ENCODE data around the gene ZC3H14.

ZC3H14 gene

DNA sequence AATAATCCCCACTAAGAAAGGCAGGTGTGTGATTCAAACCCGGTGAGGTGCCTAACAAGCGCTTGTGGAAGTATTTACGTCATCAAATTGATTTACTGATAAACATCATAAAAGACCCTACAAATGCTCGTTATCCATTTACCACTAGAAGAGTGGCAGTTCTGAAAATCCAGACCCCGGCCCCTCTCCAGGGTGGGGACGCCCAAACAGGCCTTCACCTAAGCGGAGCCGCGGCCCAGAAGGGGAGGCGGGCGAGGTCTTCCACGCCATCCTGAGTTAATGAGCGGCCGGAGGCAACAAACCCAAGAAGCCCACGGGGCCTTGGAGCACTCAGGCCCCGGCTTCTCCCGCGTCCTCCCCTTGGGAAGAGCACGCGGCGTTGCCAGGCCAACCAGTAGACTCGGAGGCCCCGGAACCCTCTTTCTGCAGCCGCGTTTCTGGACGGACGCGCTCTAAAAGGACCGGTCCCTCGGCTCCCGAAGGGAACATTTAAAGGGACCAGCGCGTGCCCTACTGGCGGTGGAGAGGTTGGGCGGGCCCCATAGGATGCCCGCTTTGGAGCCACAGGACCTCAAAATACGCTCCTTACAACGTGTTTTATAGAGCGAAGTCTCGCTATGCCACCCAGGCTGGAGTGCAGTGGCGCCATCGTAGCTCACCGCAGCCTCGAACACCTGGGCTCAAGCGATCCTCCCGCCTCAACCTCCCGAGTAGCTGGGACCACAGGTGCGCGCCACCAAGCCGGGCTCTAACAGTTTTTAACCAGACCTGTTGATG is 11.6 kb upstream of the ZC3H14 start:
- DNase-seq (ENCODE audit: low read depth in 1 of 2, low spot score in 1 of 2) = peak in 1 of 2 donors; percentile 56

- DNase-seq (ENCODE audit: low read depth in 1 of 2, low spot score in 1 of 2) = no peak
These were observed 10.8 kb upstream of the ZC3H14 start for GRCh38 chr14:88551980-88552431.

GRCh38 chr14:88552876-88553275 is 10.0 kb upstream of the ZC3H14 start:
- DNase-seq (ENCODE audit: low read depth in 1 of 2, low spot score in 1 of 2) = no peak

DNA sequence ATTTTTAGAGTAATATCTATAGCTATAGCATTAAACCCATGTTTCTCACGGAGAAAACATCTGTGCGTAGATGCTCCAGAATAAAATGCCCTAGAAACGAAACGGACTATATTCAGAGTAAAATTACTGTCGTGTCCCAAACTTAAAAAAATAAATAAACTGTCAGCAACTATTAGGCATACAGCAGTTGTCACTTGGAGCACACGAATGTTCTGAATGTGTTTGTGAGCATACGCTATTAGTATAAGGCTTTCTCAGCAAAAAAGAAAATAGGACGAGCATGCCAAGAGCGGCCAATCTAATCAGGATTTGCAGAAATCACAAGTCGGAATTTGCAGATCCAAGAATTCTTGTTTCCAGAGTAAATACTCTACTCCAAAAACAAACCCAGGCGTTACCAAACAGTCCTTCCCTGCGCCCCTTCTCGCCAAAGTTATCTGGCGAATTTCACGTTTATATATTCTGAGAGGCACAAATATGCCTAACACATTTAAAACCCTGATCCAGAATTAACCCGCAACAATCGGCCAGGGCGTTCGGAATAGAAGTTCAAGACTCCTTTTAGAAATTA is 8.9 kb upstream of the ZC3H14 start:
- no peak for DNase-seq (ENCODE audit: low read depth in 1 of 2, low spot score in 1 of 2)

GRCh38 chr14:88554457-88555286 is 8.2 kb upstream of the ZC3H14 start, which contains the start of gene PTPN21:
TSS of gene PTPN21 (minus strand) at chr14:88555007. CDS start at chr14:88550417, 4,590 bp downstream.
- no peak for DNase-seq (ENCODE audit: low read depth in 1 of 2, low spot score in 1 of 2)

- no peak for DNase-seq (ENCODE audit: low read depth in 1 of 2, low spot score in 1 of 2)
These were observed 6.3 kb upstream of the ZC3H14 start for GRCh38 chr14:88556581-88556980.

DNA sequence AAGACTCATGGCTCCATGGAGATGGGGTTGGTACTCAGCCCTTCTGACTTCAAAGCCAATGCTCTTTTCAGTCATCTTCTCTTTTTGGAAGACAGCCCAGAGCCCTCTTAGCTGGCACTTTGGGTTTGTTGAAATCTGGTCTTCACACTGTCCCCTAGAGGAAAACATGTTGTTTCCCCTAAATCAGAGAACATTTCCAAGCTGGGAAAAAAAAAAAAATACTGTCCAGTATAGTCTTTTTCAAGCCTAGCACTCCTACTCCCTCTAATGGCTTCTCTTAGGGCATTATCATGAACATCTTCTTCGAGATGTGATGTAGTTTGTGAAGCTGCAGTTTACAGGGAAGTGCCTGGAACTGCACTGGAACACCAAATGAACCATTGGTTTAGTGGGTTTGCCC is 3.0 kb upstream of the ZC3H14 start:
- no peak for DNase-seq (ENCODE audit: low read depth in 1 of 2, low spot score in 1 of 2)

GRCh38 chr14:88562532-88562830 is 356 bp upstream of the ZC3H14 start:
- DNase-seq (ENCODE audit: low read depth in 1 of 2, low spot score in 1 of 2) = no peak

DNA sequence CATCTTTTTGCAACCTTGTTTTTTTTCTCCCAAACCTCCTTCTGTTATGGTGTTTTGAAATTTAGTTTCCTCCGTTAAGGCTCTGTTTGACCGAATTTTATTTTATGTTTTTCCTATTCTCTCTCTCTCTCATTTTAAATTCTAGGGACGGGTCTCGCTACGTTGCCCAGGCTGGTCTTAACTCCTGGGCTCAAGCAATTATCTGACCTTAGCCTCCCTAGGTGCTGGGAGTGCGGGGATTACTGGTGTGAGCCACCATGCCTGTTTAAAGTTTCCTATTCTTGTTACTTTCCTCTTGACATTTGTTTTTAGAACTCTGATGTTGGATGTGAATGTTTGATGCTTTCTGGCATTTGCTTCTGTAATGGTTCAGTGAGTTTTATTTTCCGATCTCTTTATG is 1.0 kb downstream of the ZC3H14 start:
- no peak for DNase-seq (ENCODE audit: low read depth in 1 of 2, low spot score in 1 of 2)

DNA sequence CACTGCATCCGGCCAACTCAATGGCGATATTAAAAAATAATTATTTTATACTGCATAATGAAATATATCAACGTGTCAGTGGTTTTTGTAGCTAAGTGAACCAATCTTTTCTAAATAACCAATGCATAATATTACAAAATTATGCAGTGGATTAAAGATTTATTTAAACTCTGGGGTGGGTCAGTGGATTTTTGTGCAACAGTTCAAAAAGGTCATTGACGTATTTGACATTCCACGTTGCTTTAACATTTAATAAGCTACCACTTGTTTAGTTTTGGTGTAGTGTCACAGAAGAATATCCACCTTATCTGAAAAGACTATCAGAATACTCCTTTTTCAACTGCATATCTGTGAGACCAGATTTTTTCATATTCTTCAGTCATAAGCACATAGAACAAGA is 2.6 kb downstream of the ZC3H14 start:
- no peak for DNase-seq (ENCODE audit: low read depth in 1 of 2, low spot score in 1 of 2)

DNA sequence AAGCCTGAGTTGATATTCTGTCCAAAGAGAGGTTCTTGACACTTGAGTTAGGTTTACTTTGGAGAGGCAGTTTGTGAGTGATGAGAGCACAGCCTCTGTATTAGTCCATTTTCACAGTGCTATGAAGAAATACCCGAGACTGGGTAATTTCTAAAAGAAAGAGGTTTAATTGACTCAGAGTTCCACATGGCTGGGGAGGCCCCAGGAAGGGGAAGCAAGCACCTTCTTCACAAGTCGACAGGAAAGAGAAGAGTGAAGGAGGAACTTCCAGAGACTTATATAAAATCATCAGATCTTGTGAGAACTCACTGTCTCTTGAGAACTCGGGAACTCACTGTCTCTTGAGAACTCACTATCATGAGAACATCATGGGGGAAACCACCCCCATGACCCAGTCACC is 5.4 kb downstream of the ZC3H14 start:
- no peak for DNase-seq (ENCODE audit: low read depth in 1 of 2, low spot score in 1 of 2)

DNA sequence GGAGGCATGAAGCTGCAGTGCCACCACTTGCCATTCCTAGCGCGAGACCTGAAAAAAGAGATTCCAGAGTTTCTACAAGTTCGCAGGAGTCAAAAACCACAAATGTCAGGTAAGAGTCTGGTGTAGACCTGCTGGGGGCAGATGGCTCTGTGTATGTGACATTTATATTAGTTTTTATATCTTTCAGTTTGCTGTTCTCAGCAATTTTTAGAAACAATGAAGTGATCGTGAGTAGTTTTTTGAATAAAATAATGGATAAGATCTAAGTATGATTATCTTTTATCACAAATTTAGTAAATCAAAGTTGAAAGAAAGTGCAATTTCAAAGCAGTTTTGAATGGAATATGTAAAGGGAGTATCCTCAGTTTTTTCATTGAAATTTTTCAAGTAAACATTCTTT is 9.3 kb downstream of the ZC3H14 start:
- no peak for DNase-seq (ENCODE audit: low read depth in 1 of 2, low spot score in 1 of 2)

DNA sequence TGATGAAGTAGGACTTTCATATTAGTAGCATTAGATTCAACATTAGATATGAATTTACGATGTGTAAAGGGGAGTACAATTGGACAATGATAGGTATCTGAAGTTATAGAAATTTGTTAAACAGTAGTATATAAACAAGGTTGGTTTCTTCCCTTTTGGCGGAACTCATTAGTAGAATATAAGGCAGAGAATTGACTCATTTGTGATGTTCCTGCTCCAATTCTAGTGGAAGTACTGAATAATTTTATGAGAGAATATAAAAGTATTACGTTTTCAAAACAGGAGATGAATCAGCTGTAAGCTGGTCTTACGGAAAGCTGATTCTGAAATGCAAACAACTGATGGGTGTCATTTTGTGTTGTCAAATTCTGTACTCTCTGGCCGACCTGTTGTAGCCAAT is 13.4 kb downstream of the ZC3H14 start:
- no peak for DNase-seq (ENCODE audit: low read depth in 1 of 2, low spot score in 1 of 2)

- DNase-seq (ENCODE audit: low read depth in 1 of 2, low spot score in 1 of 2) = no peak
These were observed 21.6 kb downstream of the ZC3H14 start for GRCh38 chr14:88584451-88584850.

DNA sequence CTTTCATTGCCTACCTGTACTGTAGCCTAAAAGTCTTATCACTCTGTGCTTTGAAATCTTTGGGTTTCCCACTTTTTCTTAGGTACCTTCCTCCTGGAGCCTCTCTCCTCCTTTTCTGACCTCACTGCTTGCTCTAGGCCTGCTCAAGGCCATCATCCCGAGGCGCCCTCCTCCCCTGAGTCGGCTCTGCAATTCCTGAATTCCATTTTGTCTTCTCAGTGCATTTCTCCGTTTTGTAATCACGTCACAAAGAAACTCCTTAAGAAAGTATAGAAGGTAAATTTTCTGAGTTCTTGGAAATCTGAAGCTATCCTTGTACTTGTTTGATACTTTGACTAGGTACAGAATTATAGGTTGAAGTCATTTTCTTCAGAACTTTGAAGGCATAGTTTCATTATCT is 25.2 kb downstream of the ZC3H14 start:
- no peak for DNase-seq (ENCODE audit: low read depth in 1 of 2, low spot score in 1 of 2)

DNA sequence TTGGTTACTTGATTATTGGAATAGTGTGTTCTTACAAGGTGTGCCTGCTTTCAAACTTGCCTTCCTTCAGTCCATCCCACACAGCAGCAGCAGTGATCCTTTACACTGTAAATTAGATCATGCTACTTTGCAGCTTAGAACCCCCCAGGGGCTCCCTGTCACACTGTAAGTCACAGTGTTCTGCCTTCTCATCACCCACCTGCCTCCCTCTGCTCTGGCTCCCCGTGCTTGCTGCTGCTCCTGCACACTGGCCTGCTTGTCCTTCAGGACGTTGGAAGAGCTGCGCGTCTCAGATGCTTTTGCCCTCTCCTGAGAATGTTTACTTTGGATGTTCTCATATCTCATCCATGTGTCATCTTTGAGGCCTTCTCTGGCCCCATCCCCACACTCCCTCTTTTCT is 27.3 kb downstream of the ZC3H14 start:
- no peak for DNase-seq (ENCODE audit: low read depth in 1 of 2, low spot score in 1 of 2)

DNA sequence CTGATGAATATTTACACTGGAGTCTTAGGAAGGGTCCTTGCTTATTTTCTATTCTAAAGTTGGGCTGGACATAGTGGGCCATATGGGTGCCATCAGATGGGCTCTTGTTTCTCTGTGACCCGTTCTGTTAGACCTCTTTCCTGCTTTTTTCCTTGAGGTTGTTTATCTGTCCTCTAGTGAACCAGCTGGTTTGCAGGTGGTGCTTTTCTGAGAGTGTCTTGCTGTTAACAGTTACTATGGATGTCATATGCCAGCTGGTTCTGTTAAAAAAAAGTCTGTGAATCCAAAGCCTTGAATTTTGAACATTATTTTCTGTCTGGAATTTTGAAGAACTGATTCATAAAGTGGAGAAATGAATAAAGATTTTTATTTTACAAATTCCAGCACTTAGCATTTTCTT is 29.2 kb downstream of the ZC3H14 start:
- DNase-seq (ENCODE audit: low read depth in 1 of 2, low spot score in 1 of 2) = no peak

DNA sequence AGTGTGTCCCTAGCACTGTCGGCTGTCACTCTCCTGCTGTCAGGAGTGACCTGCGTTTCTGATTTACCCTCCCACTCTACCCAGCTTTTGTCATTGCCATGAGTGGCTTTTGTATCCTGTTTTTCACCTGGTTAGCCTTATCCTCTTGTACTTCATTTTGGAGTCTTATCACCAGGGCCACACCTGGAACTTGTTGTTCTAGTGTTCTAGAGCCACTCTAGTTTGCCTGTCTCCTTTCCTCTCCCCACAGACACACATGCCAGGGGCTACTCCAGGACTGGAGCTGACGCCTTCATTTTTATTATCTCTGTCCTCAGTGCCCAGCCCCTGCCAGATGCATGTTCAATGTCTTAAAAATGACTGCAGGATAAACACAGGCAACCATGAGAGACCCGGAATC is 34.2 kb downstream of the ZC3H14 start:
- DNase-seq (ENCODE audit: low read depth in 1 of 2, low spot score in 1 of 2) = no peak

DNA sequence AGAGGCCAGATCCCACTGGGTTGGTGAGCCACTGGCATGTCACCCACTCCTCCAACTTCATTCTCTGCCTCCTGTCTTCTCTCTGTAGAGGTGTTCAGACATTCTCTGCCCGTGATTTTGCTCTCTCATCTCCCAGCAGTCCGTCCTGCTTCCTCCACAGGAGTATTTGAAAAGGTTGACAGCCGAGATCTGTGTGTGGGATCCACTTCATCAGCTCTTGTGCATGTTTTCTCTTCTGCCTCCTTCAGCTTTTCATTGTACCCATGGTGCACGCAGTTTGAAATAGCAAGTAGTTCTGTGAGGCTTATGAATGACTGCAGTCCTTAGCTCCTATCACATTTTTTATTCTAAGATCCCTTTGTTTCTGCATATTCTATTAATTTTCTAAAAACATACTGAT is 34.8 kb downstream of the ZC3H14 start:
- no peak for DNase-seq (ENCODE audit: low read depth in 1 of 2, low spot score in 1 of 2)

- no peak for DNase-seq (ENCODE audit: low read depth in 1 of 2, low spot score in 1 of 2)
These were observed 35.3 kb downstream of the ZC3H14 start for GRCh38 chr14:88598097-88598675.

DNA sequence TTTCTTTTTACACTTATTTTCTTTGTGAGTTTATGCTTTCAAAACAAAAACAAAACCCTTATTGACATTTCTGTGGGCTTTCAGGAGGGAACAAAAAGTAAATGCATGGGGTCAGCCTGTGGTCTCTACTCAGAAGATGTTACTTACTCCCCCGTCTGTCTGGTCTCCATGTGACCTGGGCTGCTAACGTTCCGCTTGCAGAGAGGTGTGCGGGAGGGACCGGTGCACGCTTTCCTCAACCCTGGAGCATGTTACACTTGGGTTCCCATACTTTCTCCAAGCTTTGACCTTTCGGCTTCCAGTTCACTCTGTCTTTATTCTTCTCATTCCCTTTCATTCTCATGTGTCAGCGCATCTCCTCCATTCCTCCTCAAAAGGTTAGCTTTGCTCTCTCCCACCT is 36.5 kb downstream of the ZC3H14 start:
- no peak for DNase-seq (ENCODE audit: low read depth in 1 of 2, low spot score in 1 of 2)

All from stimulated activated CD4-positive, alpha-beta T cell treated with anti-CD3 and anti-CD28 coated beads, Interleukin-15, amount 100 ng/mL, for 1 hour (primary cell).